HG02678 (cell line): ENCODE measurements around the gene XPO1.
"Not testable (repeated sequence)": the region's sequence is repeated elsewhere in the genome, so short reads cannot be mapped to it uniquely, and the experiment has no call there.

Experiments
- ATAC-seq: cut with Tn5 transposase; IDR thresholded peaks from one replicate; pipeline ENCODE4 v1.9.1; 2021; ENCODE audit warnings: mild to moderate bottlenecking, moderate library complexity; ENCODE audit not compliant: unreplicated experiment

The XPO1 gene

DNA sequence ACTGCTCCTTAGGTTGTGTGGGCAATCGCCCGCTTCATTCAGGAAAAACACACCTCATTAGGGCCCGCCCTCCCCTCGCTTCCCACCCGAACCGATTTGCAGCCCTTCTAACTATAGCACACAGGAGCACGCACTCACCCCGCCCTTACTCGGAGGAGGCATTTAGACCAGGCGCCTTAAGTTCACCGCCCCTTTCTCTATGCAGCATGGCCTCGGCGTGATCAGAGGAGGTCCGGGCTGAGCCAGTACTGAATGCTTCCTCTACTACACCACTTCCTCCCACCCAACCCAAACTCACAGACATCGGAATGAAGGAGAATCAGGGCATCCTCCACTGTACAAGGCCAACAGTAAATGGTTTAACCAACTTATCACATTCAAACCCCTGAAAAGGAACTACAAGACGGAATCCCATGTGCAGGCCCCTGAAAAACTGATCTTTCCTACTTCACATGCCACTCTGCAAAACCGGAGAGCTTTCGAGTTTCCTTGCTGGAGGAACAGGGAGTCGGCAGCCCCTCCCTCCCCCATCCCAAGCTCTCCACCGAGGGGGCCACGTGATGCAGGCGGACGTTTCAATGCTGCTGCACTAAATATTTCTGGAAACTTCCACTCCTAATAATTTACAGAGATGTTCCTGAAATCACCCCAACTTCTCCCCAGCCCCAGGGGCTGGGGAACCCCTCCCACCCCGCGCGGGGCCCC, 1.4 kb downstream of the XPO1 start:
- ATAC-seq = peak; percentile 56

DNA sequence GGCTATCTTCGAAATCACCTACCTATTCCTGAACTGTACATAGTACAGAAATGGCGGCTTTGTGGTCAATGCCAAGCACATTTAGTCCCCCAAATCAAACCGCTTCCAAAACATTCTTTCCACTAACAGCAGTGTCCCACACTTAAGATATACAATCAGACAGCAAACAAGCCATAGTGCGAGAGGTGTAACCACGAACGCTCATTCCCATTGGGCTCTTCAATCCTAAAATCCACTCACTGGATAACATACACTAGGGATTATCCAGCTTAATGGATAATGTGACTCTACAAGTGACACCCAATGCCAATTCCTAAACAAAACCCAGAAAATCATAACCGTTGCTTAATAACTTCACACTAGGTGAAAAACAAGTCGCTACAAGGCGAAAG, 2.0 kb downstream of the XPO1 start:
- ATAC-seq = no peak

DNA sequence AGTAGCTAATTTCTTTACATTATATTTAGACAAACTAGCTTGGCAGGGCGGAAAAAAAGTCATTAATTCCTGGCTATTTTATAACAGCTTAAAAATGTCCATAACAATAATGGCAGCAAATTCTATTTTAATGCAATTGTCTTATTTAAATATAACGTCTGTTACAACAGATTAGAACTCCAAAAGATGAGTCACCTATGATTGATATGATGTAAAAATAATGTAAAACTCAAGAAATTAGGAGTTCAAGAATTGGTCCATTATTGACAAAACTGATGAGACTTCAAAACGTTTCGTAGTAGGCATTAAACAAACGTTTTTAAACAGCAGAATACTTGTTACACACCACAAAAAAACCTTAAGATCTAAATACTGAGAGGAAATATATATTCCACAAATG, 2.7 kb downstream of the XPO1 start:
- ATAC-seq = no peak

DNA sequence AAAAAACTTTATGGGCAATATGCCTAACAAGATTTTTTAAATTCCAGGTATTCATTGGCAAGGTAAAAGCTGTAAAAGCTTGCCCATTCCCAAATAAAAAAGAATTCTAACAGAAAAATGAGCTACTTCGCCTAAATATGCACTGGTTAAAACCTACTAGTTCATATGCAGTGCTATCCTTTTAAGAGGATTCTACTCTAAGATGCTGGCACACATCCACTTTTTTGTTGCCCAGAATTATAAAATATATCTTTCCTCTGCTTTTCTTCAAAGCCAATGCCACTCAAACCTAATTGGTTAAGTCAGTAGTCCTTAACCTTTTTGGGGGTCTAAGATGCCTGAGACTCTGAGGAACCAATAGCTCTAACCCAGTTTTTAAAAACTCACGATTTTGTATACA, 3.2 kb downstream of the XPO1 start:
- ATAC-seq = no peak

DNA sequence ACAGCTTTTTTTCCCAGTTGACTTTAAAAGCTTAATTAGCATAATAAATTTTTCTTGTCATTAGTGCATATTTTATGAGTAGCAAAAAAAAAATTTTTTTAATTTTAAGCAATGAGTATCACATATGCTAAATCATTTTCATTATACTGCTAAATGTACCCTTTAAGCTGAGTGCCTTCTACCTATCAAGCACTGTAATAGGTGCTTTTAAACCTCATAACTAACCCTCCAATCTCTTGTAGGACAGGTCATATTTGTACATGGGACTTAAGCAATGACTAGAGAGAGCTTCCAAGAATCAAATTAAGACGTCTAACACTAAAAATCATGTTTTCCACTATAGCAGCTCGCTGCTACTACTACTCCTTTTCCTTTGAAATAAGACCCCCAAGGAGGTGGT, 7.4 kb downstream of the XPO1 start:
- no peak for ATAC-seq

DNA sequence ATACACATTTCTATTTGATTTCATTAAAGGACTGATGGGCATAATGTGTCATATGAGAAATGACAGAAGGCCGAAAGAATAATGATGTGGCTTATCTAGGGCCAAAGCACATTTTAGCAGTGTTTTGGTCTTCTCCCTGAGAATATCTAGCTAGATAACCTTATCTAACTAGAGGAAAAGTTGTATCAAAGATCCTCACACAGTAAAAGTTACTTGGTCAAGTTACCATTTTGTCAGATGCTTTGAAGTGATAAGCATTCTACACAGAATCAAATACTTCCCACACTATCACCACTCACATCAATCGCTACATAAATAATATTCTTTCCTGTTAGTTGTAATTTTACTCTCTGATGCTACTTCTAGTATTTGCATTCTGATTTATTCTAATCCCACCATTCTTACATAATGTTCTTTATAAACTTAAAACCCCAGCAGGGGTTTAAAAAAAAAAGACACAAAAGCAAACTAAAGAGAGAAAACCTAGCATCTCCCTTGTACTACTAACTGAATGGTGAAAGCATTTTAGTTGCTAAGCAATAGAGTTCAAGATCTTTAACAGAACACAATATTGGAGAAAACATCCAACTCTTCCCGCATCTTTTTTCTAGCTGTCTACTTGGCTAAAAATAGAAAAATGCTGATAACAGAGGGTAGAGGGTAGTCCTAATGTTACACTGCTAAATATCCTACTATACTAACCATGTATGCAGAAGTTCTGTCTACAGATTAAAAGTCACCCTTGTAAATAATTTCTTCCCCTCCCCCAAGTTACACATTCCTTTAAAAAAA, 8.0 kb downstream of the XPO1 start:
- no peak for ATAC-seq

DNA sequence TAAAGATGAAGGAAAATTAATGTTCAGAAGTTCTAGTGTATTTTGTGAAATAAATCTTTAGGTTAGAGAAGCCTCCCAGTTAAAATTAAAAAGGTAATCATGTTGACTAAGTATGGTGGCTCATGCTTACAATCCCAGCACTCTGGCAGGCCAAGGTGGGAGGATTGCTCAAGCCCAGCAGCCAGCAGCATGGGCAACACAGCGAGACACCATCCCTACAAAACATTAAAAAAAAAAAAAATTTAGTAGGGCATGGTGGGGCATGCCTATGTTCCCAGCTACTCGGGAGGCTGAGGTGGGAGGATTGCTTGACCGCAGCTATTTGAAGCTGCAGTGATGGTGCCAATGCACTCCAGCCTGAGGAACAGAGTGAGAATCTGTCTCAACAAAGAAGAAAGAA, 17.9 kb downstream of the XPO1 start:
- ATAC-seq = no peak

DNA sequence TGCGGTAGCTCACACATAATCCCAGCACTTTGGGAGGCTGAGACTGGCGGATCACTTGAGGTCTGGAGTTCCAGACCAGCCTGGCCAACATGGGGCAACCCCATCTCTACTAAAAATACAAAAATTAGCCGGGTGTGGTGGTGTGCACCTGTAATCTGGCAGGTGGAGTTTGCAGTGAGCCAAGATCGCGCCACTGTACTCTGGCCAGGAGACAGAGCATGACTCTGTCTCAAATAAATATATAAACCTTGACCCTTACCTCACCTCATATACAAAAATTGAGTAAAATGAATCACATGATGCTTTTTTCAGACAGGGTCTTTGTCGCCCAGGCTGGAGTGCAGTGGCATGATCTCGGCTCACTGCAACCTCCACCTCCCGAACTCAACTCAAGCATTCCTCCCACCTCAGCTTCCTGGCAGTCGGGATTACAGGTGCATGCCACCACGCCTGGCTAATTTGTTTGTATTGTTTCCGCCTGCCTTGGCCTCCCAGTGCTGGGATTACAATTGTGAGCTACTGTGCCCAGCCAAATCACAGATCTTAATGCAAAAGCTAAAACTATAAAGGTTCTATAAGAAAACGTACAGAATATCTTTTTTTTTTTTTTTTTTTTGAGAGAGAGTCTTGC, 25.3 kb downstream of the XPO1 start:
- ATAC-seq = no peak

DNA sequence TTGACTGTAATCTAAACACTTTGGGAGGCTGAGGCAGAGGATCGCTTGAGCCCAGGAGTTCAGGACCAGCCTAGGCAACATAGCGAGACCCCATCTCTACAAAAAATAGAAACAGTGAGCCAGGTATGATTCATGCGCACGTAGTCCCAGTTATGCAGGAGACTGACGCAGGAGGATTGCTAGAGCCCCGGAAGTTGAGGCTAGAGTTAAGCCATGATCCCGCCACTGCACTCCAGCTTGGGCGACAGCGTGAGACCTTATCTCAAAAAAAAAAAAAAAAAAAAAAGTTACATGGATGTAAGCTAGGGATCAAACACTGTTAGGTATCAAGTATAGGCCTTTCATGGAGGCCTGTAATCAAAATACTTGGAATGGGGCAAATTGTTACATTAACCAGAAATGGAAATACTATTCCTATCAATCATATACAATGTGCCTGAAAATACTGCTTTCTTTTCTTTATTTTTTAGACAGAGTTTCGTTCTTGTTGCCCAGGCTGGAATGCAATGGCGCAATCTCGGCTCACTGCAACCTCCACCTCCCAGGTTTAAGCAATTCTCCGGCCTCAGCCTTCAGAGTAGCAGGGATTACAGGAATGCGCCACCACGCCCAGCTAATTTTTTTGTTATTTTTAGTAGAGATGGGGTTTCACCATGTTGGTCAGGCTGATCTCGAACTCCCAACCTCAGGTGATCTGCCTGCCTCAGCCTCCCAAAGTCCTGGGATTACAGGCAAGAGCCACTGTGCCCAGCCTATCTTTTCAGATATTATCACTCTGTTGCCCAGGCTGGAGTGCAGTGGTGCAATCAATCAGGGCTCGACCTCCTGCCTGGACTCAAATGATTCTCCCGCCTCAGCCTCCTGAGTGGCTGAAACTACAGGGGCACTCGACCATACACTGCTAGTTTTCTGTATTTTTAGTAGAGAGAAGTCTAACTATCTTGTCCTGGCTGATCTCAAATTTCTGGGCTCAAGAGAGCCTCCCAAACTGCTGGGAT, 27.2 kb downstream of the XPO1 start:
- ATAC-seq = no peak

DNA sequence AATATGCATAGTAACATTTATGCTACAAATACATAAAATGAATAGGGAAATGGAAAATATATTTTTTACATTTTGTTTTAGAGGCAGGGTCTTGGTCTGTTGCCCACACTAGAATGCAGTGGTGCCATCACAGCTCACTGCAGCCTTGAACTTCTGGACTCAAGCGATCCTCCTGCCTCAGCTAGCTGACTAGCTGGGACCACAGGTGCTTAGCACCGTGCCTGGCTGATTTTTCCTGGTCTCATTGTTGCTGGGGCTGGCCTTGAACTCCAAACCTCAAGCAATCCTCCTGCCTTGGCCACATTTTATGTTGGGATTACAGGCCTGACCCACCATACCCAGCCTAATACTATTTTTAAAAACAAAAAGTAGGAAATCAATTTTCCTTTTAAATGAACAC, 33.2 kb downstream of the XPO1 start:
- ATAC-seq = no peak

DNA sequence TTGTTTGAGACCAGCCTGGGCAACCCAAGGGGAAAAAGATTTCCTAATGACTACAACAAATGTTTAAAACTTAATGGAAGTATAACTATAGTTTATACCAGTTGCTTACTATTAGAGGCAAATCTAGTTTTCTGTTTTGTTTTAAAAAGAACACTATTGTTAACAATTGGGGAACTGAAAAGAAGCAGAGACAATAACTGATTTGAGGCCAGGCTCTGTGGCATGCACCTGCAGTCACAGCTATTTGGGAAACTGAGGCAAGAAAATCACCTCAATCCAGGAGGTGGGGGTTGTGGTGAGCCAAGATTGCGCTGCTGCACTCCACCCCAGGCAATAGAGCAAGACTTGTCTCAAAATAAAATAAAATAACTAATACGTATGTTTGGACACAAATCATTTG, 39.1 kb downstream of the XPO1 start:
- no peak for ATAC-seq

DNA sequence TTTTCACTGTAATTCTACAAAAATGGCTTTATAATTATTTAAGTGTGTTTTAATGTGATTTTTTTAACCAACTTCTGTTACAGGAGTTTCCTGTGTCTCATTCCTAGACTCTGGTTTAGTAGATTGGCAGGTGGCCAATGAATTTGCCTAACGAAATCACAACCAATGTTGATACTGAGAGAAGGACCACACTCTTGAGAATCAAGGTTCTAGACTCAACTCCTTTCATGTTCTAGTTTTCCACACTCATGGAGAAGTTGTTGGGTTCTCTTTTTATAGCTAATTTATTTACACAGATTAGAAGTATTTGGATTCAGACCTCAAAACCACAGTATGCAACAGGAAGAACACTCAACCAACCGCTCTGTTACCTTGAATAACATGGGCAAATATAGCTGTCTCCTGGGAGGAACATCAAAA, 44.6 kb downstream of the XPO1 start:
- no peak for ATAC-seq

DNA sequence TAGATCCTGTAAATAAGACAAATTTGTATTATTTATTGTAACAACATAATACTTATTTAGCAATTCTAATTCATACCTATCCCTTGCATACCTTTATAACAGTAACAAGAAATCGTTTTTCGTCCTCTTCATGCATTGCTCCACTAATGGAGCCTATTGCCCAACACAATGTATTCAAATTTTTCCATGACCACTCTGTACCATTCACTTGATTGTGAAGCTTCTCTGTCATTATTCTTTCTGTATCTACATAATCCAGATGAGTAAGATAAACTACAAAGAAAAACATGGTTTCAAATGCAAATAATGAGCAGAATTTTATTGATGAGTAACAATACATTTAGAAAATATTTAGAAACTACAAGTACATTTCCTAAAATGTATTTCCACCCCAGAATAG, 45.7 kb downstream of the XPO1 start:
- ATAC-seq = no peak

DNA sequence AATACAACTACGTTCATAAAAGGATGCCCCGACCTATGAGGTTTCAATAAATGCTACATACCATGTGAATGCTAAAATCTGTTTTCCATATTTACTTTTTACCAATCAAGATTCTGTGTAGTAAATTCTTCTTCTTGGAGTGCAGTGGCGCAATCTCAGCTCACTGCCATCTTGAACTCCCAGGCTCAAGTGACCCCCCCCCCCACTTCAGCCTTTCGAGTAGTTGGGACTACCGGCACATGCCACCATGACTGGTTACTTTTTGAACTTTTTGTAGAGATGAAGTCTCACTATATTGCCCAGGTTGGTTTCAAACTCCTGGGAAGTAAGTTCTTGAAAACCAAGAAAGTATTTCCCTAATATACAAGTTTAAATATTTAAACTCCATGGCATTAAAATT, 52.9 kb downstream of the XPO1 start:
- ATAC-seq = no peak

DNA sequence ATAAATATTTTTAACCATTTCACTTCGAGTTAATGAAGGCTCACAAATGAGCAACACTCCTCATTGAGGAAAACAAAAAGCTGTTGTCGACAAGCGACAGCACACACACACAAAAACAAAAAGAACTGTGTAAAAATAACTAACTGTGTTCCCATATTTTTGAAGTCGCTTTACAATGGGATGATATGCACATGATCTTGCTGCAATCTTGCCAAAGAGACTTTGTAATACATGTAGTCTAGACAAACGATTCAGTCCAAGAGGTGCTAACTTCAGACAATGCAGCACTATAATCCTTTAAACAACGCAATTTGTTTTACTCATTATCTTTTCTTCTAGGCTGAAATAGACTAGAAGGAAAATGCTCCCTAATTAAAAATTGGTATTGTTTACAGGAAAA, 60.1 kb downstream of the XPO1 start:
- no peak for ATAC-seq

DNA sequence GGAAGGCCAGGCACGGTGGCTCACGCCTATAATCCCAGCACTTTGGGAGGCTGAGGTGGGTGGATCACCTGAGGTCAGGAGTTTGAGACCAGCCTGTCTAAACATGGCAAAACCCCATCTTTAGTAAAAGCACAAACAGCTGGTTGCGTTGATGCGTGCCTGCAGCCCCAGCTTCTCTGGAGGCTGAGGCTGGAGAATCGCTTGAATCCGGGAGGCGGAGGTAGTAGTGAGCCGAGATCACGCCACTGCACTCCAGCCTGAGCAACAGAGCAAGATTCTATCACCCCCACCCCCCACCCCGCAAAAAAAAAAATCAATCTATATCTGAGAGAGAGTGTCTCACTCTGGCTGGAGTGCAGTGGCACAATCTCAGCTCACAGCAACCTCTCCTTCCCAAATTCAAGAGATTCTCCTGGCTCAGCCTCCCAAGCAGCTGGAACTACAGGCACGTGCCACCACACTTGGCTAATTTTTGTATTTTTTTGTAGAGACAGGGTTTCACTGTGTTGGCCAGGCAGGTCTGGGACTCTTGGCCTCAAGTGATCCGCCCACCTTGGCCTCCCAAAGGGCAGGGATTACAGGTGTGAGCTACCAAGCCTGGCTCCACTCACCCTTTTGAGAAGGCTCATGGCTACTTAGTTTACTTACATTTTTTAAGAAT, 61.1 kb downstream of the XPO1 start:
- not testable (repeated sequence) for ATAC-seq

DNA sequence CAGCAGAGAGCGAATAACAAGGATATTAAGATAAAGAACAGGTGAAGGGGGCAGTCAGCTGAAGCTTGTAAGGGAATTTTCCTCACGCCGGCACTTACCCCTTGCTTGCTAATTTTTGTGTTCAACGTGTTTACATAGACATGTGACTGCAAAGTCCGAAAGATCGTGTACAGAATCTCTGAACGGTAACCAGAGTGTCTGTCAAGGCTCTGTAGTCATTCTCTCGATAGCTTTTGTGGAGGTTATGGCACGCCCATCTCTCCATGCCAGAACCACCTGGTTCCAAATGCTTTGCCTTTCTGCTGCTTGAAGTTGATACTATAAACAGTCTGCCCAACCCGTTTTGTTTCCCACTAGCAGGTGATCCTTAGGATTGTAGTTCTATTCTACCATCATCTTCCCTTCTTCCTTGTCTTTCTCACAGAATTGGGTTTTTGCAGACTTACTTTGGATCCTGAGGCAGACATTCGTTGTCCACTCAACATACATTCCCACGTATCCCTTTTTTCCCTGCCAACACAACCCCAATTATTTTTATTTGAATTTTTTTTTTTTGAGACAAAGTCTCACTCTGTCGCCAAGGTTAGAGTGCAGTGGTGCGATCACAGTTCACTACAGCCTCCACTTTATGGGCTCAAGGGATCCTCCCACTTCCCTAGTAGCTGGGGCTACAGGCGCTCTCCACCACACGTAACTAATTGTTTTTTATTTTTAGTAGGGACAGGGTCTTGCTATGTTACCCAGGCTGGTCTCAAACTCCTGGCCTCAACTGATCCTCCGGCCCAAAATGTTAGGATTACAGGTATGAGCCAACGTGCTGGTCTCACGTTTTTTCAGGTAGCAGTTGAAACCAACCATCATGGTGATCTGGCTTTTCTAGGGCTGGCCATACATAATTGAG, 66.0 kb downstream of the XPO1 start:
- ATAC-seq = no peak

DNA sequence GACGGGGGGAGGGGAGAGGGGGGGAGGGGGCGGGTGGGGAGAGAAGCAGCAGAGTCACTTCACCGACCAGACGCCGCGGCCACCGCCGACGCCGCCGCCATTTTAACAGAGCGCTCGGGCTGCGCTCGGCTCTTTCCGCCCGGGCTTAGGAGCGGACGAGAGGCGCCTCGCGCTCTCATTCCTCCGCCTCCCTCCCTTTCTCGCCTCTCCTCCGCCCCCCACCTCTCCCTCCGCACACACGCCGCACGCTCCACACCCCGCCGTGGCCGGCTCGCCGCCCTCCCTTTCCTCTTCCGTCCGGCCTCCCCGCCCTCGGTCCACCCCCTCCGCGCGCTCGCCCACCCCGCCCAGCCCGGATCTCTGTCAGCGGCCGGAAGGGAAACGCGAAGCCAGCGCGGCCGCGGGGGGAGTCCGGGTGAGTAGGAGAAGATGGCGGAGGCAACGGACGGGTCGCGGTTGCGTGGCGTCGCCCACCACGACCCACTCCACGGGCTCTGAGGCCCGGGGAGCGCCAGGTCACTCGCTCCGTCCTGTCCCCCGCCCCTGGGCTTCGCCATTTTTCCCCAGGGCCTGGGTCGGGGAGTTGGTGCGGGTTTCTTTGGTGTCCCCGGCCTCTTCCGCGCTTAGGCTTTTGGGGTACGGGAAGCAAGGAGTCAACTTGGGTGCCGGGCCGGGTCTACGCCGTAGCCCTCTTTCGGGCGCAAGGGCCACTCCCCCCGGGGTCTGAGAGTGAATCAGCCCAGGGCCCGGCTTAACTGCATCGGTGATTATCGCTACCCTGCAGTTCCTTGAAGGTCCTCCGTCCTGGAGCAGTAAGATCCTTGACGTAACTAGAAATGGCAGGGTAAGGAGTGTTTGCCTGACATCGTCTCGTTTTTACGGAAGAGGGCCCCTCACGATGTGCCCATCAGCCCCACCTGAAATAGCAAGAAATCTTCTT, 66.9 kb downstream of the XPO1 start, which contains the start of gene USP34:
USP34 (minus strand) TSS at position 123 of the 940 bp plus-strand sequence. CDS start 395 bp downstream, outside the sequence.
- ATAC-seq = peak; percentile 80
